ENCODE measurements around the gene DENND1B.

DNA sequence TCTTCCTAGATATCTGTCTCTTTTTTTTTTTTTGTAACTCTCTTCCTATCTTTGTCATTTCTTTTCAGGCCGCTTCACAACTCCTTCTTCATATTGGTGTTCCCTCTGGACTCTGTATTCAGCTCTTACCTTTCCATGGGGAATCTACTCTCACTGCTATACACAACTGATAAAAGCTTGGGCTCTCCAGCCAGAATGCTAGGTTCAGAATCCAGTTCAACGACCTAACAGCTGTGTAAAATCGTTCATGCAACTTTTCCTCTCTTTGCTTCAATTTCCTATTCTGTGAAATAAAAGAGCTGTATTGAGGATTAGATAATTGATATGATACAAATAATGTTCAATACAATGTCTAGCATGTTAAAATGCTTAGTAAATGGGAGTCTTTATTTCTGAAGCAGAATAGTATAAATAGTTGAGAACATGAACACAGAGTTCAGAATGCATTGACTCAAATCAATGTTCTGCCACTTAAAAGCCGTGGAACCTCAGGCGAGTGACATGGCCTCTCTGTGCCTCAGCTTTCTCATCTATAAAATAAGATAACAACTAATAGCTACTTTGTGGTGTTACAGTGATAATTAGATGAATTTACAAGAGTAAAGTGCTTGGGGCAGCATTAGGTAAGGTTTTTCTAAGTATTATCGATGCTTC is 88.5 kb downstream of the DENND1B start:
- TF ChIP-seq, protein P1, sequence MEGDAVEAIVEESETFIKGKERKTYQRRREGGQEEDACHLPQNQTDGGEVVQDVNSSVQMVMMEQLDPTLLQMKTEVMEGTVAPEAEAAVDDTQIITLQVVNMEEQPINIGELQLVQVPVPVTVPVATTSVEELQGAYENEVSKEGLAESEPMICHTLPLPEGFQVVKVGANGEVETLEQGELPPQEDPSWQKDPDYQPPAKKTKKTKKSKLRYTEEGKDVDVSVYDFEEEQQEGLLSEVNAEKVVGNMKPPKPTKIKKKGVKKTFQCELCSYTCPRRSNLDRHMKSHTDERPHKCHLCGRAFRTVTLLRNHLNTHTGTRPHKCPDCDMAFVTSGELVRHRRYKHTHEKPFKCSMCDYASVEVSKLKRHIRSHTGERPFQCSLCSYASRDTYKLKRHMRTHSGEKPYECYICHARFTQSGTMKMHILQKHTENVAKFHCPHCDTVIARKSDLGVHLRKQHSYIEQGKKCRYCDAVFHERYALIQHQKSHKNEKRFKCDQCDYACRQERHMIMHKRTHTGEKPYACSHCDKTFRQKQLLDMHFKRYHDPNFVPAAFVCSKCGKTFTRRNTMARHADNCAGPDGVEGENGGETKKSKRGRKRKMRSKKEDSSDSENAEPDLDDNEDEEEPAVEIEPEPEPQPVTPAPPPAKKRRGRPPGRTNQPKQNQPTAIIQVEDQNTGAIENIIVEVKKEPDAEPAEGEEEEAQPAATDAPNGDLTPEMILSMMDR (IDR thresholded peaks at IDR 0.05), result no peak
- no peak for TF ChIP-seq POLR2A (IDR thresholded peaks at IDR 0.05)
